SK-MEL-5 (cell line): Measurements from ENCODE around the gene LRRC8B. TPM values are rescaled to one million over a fixed set of nuclear protein-coding genes. Genes with fewer than 3 reads are reported as not detected.
A peak's percentile ranks its signal among the peaks of the same experiment; 100 is the strongest.
"Not testable (repeated sequence)": the region's sequence is repeated elsewhere in the genome, so short reads cannot be mapped to it uniquely, and the experiment has no call there.

Experiments
- DNase-seq: peaks from one replicate; pipeline ENCODE4 v3.0.0-alpha.2; 2016; ENCODE audit warnings: low read depth, low spot score
- in situ Hi-C: cut with HindIII; loops from 2 replicates; pipeline ENCODE4 v1.10.0; 2016; ENCODE audit warnings: low sequenced_read_pairs, high pct_unique_total_duplicates, low pct_unique_long_range_greater_than_20kb
- total RNA-seq: library from RNA; depleted of rRNA; stranded (reverse); fragments of >200 nt; shearing (Covaris generic); gene quantifications from 2 replicates; pipeline ENCODE4 v1.2.3, GENCODE V29; 2014

The LRRC8B gene
- total RNA-seq, 1 experiment from 2014 or later = 3.9 TPM

DNA sequence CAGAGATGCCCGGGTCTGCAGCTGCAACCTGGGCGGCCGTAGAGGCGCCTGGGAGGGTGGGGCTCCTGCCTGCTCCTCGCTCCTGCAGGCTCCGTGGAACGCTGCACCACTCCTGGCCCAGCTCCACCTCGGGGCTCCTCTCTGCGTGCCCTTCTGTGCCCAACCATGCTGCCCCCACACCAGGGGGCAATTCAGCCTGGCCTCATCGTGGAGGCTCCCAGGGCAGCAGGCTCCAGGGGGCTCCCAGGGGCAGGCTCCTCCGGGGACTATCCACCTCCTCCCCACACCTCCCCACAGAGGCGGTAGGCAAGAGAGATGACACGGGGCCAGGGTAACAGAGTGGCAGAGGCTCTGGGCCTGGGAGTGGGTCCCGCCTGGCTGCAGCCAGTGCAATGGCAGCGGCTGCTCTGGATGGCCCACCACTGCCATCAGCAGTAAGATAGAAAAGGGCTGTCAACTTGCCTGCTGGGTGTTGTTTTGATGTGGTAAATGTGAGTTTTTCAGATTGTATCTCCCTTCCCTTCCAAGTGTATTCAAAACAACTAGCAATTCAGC lies 85.9 kb downstream of the LRRC8B start:
- in situ Hi-C loops = no loop called here
- no peak for DNase-seq

DNA sequence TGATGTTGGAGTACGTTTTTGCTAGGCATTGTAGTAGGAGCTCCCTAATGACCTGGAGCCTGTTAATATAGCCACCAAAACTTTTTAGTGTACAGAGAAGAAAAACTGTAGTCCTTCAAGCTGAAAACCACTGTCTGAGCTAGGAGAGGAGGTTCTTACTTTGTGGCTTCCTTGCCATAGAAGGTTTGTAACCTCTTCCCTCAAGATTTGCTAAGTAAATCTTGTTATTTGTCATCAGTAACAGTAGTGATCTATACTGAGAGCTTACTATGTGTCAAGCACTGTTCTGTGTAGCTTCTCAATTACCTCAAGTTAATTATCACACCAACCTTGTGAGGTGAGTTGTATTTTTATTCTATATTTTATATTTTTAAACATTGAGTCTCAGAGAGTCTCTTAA lies 87.1 kb downstream of the LRRC8B start:
- in situ Hi-C loops = no loop called here

DNA sequence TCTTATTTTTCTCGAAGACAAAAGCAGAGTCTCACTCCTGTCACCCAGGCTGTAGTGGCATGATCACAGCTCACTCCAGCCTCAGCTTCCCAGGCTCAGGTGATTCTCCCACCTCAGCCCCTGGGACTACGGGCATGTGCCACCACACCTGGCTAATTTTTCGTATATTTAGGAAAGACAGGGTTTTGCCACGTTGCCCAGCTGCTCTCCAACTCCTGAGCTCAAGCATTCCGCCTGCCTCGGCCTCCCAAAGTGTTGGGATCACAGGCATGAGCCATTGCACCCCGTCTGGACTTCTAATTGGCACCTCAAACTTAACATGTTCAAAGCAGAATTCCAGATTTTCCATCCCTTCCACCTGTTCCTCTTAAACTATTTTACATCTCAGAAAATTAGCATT lies 89.3 kb downstream of the LRRC8B start:
- DNase-seq = no peak
- in situ Hi-C loops = no loop called here

More for the DNA sequence above, 87.1 kb downstream of the LRRC8B start:
- no peak for DNase-seq

DNA sequence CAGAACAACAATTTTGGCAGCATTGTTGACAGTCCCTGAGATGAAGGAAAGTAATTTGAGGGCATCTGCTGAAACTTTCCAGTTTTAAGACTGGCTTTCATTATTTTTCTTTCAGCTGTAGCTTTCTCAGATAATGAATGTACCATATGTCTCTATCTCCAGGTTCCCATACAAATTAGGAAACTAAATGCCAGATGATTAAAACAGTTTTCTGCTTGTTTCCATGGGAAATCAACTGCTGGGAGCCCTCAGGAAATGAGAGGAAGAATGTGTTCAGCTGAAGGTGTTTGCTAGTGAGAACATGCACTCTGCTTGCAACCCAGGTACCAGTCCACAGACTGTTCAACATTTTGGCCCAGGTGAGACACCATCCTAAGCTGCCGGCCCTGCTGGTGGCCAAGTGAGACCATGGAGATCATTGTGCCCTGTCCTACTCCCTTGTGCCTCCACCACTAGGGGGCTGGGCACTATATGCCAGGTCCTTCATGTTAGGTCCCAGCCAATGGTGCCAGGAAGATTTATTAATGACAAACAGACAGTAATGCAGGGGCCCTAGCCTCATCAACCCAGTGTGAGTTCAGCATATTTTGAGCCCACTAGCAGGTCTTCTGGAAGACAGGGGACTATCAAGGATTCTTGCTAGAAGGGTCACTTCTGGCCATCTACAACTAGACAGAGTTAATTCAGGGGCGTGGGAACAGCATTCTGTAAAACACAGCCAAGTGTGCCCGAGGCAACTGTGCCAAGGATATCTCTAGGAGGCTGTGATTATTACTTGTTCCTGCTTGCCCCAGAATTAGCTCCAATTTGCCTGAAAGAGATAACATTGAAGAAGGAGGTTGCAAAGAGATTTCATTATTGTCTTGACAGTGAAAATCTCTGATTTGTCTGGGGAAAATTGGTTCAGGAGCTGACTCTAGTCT lies 91.3 kb downstream of the LRRC8B start:
- peak; percentile 60 for DNase-seq
- in situ Hi-C loops = no loop called here

DNA sequence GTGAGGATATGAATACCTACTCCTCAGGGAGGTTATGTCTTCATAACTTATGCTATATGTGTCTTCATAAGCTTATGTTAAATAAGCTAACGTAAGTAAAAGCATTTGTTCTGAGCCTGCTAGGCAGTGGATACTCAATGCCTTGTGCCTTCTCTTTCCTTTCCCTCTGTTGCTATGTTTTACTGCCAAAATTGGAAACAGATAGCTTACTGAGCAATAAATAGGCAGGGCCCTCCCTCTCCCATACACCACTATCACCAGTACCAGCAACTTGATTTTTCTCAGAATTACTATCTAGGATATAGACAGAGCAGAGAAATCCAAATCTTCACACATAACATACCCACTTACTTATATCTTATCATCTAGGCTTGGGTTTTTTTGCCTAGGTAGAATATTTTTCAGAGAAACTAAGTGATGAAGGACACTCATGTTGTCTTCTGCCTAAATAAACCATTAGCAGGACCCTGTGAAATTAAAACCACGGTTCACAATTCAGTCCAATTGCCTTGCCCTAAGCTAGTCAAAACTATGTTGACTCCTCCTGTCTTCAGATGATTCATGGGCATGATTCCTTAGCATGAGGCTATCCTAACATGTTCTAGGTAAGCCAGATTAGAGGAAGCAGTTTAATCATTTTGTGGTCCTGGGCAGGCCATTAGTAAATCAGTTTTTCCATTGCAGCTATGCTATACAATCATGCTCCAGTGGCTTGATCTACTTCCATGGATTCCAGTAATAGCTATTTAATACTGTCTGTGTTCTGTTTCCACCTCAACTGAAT lies 92.4 kb downstream of the LRRC8B start:
- DNase-seq = no peak
- in situ Hi-C loops = no loop called here

DNA sequence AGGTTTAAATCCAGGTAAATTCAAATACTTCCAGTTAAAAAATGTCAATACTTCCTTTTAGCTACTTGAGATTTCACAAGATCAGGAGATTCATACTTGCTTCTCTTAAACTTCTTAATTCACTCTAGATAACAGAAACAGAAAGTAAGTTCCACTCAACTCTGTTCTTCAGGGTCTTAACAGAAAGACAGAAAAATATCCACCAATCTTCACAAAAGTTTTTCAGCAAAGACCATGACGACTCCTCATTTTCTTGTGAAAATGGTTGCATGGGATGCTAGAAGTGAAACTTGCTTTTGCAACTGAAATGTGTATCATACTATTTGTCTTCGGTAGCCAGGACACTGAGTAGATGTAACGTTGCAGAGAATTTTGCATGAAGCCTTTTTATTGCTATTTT lies 96.0 kb downstream of the LRRC8B start:
- in situ Hi-C loops = no loop called here
- DNase-seq = no peak

DNA sequence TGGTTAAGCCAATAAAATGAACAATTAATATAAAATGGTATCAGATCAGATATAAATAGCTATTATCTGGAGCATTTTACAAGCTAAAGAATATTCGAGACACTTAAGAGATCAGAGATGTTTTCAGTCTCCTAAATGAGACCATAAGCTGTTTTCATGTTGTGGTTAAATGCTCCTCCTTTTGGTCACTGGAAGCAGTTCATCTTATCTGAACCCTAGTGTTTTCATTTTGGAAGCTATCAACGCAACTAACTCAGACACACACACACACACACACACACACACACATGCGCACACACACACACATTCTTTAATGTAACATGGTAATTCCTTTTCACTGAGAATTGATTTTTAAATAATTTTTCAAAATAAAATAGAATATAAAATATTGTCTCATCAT lies 98.3 kb downstream of the LRRC8B start:
- peak; percentile 26 for DNase-seq
- in situ Hi-C loops = no loop called here

DNA sequence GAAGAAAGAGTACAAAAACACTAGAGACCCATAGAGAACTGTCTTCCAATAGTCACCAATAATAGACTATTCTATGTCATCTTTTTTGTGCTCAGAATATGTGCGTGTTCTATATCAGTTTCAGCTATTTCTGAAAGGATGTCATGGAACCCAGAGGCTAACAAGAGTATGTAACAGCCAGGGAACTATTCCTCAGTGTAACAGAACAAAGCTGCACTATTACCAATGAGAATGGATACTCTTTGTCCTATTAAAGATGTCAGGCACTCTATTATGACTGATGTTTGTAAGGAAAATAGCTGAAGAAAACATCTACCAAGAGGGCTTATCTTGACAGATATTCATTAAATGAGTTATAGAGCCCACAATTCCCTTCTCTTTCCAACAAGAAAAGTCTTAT lies 99.7 kb downstream of the LRRC8B start:
- in situ Hi-C loops = no loop called here
- DNase-seq = peak; percentile 22

DNA sequence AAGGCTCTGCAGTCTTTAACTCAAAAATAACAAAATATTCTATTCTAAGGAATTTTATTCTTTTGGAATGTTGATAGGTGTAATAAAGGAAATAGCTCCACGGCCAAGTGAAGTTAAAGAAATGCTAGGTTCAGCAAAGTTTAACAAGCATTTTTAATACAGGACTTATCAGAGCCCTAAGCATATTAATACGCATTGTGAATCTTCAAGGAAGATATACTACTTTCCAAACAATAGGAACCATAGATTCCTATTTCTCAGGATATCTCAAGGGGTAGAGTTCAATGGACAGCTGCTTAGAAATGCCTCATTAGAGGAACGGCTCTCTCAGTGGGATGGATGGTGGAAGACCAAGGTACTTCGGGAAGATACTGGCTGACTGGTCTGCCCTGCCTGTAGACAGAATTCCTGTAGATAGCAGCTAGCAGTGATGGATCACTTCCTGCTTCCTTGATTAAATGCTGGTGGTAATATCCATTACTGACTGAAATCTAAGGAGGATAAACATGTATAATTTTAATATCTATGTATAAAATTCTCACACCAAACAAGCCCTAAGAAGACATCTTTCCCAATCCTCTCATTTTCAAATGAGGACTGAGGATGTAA lies 100.2 kb downstream of the LRRC8B start:
- in situ Hi-C loops = no loop called here
- DNase-seq = no peak

DNA sequence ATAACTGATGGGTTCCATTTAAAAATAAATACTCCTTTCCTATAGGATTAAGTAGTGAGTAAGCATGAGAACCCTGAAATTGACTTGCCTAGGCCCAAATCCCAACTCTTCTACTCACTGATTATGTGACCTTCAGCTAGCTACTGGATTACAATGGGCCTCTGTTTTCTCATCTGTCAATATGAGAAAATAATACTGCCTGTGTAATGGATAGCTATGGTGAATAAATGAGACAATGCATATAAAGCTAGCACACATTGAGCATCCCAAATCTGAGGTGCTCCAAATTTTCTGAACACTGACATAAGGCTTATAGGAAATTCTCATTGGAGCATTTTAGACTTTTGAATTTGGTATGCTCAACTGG lies 103.0 kb downstream of the LRRC8B start:
- in situ Hi-C loops = no loop called here

DNA sequence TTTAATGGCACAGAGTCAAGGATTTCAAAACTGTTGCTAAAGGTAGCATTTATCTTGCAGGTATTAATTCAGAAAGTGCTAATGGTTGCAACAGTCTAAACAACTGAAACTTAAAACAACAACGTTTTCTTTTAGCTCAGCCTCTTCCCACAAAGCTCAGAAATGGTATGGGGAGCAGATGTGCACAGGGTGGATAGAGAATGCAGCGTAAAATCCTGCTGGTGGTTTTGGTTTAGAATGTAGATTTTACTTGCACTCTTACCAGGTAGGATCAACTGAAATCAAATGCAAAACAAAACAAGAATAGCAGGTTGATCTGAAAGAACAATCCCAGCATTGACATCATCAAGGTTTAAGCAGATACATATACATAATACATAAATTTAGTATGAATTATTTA lies 104.5 kb downstream of the LRRC8B start:
- no peak for DNase-seq
- in situ Hi-C loops = no loop called here

More for the DNA sequence above, 103.0 kb downstream of the LRRC8B start:
- DNase-seq = peak; percentile 57

DNA sequence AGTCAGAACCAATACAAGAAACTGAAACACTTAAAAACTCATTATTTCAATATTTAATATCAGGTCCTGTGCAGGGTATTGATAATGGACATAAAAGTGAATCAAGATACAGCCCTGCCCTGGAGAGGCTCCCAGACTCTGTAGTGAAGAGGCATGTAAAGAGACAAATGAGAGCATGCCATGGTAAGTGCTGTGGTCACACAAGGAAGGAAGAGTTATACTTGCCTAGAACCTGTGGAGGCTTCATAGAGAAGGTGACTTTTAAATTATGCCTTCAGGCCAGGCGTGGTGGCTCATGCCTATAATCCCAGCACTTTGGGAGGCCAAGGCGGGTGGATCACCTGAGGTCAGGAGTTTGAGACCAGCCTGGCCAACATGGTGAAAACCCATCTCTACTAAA lies 105.0 kb downstream of the LRRC8B start:
- in situ Hi-C loops, DNase-seq: not testable (repeated sequence)

DNA sequence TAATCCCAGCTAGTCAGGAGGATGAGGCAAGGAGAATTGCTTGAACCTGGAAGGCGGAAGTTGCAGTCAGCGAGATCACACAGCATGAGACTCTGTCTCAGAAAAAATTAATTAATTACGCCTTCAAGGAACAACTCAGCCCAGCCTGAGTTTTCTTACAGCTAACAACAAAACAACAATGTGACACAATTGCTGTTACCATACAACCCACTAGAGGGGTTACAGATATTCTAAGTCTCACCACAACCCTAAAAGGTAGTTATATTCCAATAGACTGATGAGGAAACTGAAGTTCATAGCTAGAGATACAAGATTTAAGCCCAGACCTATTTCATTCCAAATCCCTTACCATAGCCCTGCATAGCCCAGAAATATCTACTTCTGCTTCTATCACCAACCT lies 105.4 kb downstream of the LRRC8B start:
- in situ Hi-C loops = no loop called here
- no peak for DNase-seq

DNA sequence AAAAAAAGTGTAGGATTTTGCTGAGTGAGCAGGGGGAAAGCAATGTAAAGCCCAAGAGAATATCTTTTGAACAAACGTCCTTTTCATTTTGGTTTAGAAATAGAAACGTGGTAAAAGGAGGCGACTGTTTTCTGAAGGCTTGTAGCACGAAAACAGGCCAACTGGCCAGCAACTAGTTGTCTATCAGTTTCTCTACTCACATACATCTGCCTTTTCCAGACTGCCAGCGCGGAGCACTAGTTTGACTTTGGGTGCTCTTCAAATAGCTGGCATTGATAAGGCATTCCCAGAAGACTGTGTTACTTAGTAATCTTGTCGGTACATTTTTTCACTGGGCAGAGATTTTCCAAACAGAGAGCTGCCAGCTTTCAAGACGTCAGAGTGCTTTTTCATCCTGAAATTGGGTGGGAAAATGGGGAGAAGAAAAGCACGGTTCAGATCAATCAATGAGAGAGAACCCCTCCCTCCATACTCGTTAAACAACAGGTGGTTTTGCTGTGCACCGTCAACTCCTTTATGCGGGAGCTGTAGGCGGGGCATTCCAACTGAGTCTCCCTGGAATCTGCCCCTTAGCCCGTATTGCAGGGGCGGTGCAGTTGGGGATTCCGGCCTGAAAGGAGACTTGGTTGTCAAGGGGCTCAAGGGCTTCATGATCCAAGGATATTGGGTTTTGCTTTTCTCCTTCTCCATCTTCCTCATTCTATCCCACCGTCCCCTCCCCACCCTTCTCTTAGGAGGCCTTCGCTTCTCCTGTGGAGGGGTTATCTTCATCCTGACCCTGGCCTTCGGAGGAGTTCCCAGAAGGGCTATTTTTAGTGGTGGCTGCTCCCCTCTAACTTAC lies 107.4 kb downstream of the LRRC8B start:
- peak; percentile 21 for DNase-seq
- in situ Hi-C loops = no loop called here

DNA sequence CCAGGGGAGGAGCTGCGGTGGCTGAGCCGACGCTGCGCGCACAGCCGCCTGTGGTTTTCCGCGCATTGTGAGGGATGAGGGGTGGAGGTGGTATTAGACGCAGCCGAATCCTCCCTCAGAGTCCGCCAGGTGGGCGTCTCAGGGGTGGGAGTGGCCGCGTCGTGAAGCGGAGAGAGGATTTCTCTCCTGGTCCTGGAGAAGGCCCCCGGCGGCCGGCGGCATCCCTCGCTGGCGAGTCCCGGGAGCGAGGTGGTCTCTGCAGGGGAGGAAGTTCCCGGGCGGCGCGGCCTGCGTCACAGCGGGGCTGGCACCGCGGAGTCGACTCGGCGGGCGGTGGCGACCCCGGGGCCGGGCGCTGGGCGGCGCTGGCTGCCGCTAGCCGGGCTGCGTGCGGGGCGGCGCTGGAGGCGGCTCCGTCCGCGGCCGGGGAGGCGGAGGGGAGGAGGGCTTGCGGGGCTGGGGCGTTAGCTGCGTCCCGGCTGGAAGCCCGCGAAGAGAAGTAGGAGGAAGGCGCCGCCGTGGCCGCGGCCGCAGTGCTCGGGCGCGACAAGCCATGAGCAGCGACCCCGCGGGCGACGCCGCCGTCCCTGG lies 108.1 kb downstream of the LRRC8B start, which contains the start of gene LRRC8C:
TSS of gene LRRC8C (plus strand) at position 464 of the 591 bp plus-strand sequence. CDS start 53,354 bp downstream, outside the sequence.
- peak; percentile 70 for DNase-seq
- in situ Hi-C loops = no loop called here

DNA sequence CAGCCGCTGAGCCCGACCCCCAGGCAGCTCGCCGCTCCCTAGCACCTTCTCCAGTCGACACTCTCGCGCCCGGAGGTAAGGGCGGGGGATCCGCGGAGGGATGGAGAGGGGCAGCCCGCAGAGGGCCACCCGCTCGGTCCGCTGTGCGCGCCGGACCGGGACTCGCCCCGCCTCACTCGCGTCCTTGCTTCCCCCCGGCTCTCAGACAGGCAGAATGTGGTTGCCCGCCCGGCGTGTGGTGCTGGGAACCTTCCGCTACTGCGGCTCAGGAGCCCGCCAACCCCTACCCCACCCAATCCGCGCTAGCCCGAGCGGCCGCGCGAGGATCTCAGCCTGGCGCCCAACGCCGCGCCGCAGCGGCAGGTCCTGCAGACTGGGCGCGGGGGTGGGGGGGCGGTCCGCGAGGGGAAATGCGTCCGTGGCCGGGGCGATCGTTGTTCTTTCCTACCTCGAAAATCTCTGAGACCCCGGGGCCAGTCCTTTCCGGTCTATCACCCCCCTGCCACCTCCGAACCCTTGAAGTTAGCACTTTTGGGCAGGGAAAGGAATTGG lies 108.7 kb downstream of the LRRC8B start:
- in situ Hi-C loops = no loop called here
- DNase-seq = peak; percentile 36
